Right atrium auricular region (tissue), 2 donors: ENCODE measurements around the gene TENM4. TPM values are rescaled to one million over a fixed set of nuclear protein-coding genes. Genes with fewer than 3 reads are reported as not detected.

Source experiments
- DNase-seq: peaks from one replicate; pipeline ENCODE4 v3.0.0-alpha.2; 2019; ENCODE audit warnings: low spot score
- H3K27ac ChIP-seq, 2 donors: fragments of 200-600 bp; sonication (generic); 1 replicate in 1 of 2; 2 replicates in 1 of 2; pipeline ENCODE4 v1.5.1; 2016 to 2019
- H3K27me3 ChIP-seq, 2 donors: fragments of 200-600 bp; sonication (generic); one replicate each; pipeline versions ENCODE4 v1.5.1 to v1.6.0; 2017 to 2019
- H3K36me3 ChIP-seq: fragments of 200-600 bp; sonication (generic); one replicate; pipeline ENCODE4 v1.5.1; 2016
- H3K4me1 ChIP-seq, 2 donors: fragments of 200-600 bp; sonication (generic); one replicate each; pipeline versions ENCODE4 v1.5.1 to v1.6.0; 2017 to 2019
- H3K4me3 ChIP-seq, 2 donors: fragments of 200-600 bp; sonication (generic); 1 replicate in 1 of 2; 2 replicates in 1 of 2; pipeline ENCODE4 v1.5.1; 2017 to 2019; ENCODE audit warnings: mild to moderate bottlenecking in 1 of 2, moderate library complexity in 1 of 2
- H3K9me3 ChIP-seq, 2 donors: fragments of 200-600 bp; sonication (generic); one replicate each; pipeline ENCODE4 v1.5.1; 2019
- total RNA-seq, 2 donors: library from RNA; depleted of rRNA; stranded (reverse); fragments of >200 nt; gene quantifications; one replicate each; pipeline ENCODE4 v1.1.0, GENCODE V29; 2016
- TF ChIP-seq, protein P1 (sequence below), 2 donors: fragments of 200-600 bp; sonication (generic); IDR thresholded peaks; one replicate each; pipeline ENCODE4 v1.5.1; 2019; ENCODE audit warnings: antibody characterized with exemption in 2 of 2

TENM4 gene
- total RNA-seq, 2 donors from 2014 or later: 0.30 to 0.98 TPM

DNA sequence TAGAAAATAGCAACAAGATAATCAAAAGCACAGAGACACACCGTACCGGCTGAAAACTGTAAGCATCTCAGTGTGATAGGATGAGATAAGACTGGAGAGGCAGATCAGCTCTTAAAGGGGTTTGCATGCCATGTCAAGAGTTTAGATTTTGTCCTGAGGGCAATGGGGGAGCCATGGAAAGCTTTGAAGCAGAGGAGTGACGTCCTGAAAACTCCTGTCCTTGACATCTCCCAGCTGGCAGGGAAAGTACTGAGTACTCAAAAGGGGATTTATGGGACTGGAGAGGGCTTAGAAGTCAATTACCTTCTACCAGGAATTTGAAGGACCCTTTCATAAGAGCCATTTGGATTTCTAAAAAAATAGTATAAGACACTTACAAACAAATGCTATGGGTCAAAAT is 445.7 kb downstream of the TENM4 start:
- H3K4me1 ChIP-seq: no peaks in the 10 kb centered on the region
- TF ChIP-seq, protein P1, sequence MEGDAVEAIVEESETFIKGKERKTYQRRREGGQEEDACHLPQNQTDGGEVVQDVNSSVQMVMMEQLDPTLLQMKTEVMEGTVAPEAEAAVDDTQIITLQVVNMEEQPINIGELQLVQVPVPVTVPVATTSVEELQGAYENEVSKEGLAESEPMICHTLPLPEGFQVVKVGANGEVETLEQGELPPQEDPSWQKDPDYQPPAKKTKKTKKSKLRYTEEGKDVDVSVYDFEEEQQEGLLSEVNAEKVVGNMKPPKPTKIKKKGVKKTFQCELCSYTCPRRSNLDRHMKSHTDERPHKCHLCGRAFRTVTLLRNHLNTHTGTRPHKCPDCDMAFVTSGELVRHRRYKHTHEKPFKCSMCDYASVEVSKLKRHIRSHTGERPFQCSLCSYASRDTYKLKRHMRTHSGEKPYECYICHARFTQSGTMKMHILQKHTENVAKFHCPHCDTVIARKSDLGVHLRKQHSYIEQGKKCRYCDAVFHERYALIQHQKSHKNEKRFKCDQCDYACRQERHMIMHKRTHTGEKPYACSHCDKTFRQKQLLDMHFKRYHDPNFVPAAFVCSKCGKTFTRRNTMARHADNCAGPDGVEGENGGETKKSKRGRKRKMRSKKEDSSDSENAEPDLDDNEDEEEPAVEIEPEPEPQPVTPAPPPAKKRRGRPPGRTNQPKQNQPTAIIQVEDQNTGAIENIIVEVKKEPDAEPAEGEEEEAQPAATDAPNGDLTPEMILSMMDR (IDR thresholded peaks at IDR 0.05): no peak
- H3K27me3 ChIP-seq: no peaks in the 10 kb centered on the region
- no peak overlapping the region for H3K4me3 ChIP-seq
- H3K27ac ChIP-seq: no peak overlapping the region
- H3K36me3 ChIP-seq: no peaks in the 10 kb centered on the region
- peaks cover 0 to 9% of the 10 kb centered on the region in 2 donors for H3K9me3 ChIP-seq
- no peak for DNase-seq

DNA sequence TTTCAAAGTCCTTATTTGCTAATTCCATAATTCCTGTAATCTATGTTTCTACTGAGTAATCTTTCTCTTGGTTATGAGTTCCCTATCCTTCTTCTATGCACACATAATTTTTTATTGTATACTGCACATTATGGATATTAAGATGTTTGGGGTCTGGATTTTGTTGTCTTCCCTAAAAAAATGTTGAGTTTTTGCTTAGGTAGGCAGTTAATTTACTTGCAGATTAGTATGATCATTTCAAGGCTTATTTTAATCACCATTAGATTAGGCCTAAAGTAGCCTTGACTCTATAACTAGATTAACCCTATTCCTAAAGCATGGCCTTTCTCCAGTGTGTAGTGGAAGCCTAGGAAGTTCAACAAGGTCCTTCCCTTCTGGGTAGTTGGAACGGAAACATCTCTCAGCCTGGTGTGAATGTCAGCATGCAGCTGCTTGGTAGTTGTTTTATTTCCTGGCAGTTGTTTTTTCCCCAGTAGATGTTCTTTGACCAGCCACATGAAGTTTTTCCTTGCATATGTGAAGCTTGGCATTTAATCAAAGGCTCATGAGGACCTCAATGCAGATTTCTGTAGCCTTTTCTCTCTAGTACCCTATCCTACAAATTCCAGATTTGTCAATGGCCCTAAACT is 446.9 kb downstream of the TENM4 start:
- Histone ChIP-seq H3K27ac (no peak overlapping the region), H3K36me3 (no peaks in the 10 kb centered on the region), H3K4me1 (no peaks in the 10 kb centered on the region), H3K9me3 (no peaks in the 10 kb centered on the region), H3K27me3 (no peaks in the 10 kb centered on the region), H3K4me3 (no peak overlapping the region)
- TF ChIP-seq, protein P1 (IDR thresholded peaks at IDR 0.05): no peak
- no peak for DNase-seq

DNA sequence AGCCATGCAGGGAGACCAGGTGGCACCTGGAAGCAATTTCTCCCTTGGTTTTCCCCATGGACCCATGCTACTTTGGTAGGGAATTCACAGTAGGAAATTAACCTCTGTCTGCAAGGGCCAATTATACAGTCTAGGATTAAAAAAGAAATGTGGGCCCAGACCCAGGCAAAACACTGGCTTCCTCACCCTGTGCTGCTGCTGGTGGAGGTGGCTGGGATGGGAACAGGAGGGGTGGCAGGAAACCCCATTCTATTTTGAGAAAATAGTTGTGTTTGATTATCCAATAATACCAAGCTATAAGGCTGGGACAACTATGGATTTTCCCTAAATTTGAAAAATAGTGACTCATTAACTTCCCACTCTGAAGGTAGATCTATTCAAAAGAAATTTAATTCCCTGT is 449.1 kb downstream of the TENM4 start:
- Histone ChIP-seq H3K4me1 (no peaks in the 10 kb centered on the region), H3K9me3 (peaks cover 0 to 4% of the 10 kb centered on the region in 2 donors), H3K36me3 (no peaks in the 10 kb centered on the region), H3K27me3 (no peaks in the 10 kb centered on the region), H3K27ac (no peak overlapping the region), H3K4me3 (no peak overlapping the region)
- DNase-seq: no peak
- TF ChIP-seq, protein P1 (IDR thresholded peaks at IDR 0.05): no peak

DNA sequence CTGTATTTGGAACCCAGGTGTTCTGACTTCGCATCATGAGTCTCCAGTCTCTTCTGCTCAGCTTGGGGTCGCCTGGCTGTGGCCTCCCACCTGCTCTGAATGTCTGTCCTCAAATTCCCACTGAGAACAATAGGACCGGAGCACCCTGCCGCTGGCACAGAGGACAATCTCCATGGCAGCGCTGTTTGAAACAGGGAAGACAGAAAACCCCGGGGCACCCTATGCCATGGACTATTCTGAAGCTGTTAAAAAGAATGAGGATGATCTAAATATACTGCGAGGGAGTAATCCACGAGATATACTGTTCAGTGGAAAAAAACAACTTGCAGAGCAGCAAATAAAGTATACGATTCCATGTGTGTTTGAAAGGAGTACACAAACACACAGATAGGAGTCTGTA is 450.6 kb downstream of the TENM4 start:
- no peaks in the 10 kb centered on the region for H3K4me1 ChIP-seq
- no peak for DNase-seq
- no peaks in the 10 kb centered on the region for H3K27me3 ChIP-seq
- TF ChIP-seq, protein P1 (IDR thresholded peaks at IDR 0.05): no peak
- H3K9me3 ChIP-seq: peaks cover 0 to 4% of the 10 kb centered on the region in 2 donors
- no peak overlapping the region for H3K4me3 ChIP-seq
- no peaks in the 10 kb centered on the region for H3K36me3 ChIP-seq
- no peak overlapping the region for H3K27ac ChIP-seq

DNA sequence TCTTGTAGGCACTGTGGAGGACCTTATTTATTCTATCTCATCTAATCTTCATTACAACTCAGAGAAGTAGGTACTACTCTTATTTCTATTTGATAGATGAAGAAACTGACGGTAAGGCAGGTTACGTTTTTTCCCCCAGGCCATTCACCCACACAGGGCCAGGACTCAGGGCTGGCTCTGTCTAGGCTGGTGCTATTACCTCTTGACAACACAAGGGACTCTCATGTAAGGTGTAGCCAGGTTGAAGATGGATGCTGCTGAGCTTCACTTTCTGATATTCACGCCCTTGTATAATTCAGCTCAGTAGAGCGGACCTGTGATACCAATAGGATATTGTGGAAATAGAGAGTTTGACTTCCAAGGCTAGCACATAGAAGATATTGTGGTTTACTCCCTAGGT is 453.1 kb downstream of the TENM4 start:
- Histone ChIP-seq H3K9me3 (peaks cover 0 to 4% of the 10 kb centered on the region in 2 donors), H3K4me1 (no peaks in the 10 kb centered on the region), H3K27ac (no peak overlapping the region), H3K4me3 (no peak overlapping the region), H3K27me3 (no peaks in the 10 kb centered on the region), H3K36me3 (no peaks in the 10 kb centered on the region)
- DNase-seq: no peak
- TF ChIP-seq, protein P1 (IDR thresholded peaks at IDR 0.05): no peak

DNA sequence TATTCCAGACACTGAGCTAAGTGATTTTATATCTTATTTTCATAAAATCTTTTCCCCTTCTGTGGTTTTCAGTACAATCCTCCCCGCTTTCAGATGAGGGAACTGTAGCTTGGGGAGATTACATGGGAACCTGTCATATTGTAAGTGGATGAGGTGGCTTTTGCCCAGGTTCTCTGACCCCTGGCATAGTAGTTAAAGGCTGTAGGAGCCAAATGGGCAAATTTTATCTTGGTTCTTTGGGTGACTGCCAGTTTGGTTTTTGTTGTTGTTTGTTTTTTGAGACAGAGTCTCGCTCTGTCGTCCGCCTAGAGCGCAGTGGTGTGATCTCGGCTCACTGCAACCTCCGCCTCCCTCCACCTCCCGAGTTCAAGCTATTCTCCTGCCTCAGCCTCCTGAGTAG is 454.5 kb downstream of the TENM4 start:
- H3K27me3 ChIP-seq: no peaks in the 10 kb centered on the region
- no peak for DNase-seq
- H3K9me3 ChIP-seq: peaks cover 0 to 4% of the 10 kb centered on the region in 2 donors
- H3K4me1 ChIP-seq: no peaks in the 10 kb centered on the region
- H3K27ac ChIP-seq: no peak overlapping the region
- no peak overlapping the region for H3K4me3 ChIP-seq
- TF ChIP-seq, protein P1 (IDR thresholded peaks at IDR 0.05): no peak
- no peaks in the 10 kb centered on the region for H3K36me3 ChIP-seq
